ENCODE measurements around the gene JUNB. TPM values are rescaled to one million over a fixed set of nuclear protein-coding genes. Genes with fewer than 3 reads are reported as not detected.

JUNB gene
- total and polyA plus RNA-seq, 2 of the 13 experiments (the other 11 are each of a cell fraction or from before 2014, with no cell fraction given), result 7.7 to 8.2 TPM

DNA sequence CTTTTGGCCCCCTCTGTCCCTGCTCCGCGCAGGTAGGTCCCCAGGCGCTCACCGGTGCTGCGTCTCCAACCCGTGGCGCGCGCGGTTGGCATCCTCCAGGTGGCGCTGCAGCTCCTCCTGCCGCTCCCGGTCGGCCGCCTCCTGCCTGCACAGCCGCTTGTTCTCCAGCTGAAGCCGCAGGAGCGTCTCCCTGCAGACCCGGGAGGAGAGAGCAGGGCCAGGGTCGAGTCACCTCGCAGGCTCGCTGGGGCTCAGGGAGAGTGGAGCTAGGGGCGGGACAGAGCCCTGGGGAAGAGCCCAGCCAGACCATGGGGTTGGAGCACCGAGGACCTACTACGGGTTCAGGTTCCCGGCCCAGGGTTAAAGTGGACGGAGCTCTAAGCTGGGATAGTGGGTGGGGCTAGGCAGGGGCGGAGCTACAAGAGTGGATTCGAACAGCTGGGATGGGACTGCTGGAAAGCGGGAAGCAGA, 25.2 kb upstream of the JUNB start (continued):
- no peak; the same call in 1 of the 2 replicates for TF ChIP-seq ZNF609 (CRISPR knock-in tag; IDR thresholded peaks at IDR 0.05; ENCODE audit: borderline replicate concordance)
- no peak for TF ChIP-seq NFATC3 (CRISPR knock-in tag; IDR thresholded peaks at IDR 0.05)
- TF ChIP-seq SRSF9 (IDR thresholded peaks at IDR 0.05; ENCODE audit: borderline replicate concordance, insufficient read depth, low read depth, low read length, poor library complexity, severe bottlenecking), result no peak
- no peak for TF ChIP-seq FOXK2 (IDR thresholded peaks at IDR 0.05)
- TF ChIP-seq ZNF3 (CRISPR knock-in tag; IDR thresholded peaks at IDR 0.05), result no peak
- TF ChIP-seq HMG20A (CRISPR knock-in tag; IDR thresholded peaks at IDR 0.05; ENCODE audit: borderline replicate concordance), result no peak
- TF ChIP-seq ZFP37 (CRISPR knock-in tag; IDR thresholded peaks at IDR 0.05; ENCODE audit: borderline replicate concordance), result no peak
- TF ChIP-seq ZSCAN22 (CRISPR knock-in tag; IDR thresholded peaks at IDR 0.05), result no peak
- peak; percentile 45; the same call in 1 of the 2 replicates for TF ChIP-seq POLR2G (IDR thresholded peaks at IDR 0.05; ENCODE audit: low read depth, low read length)
- TF ChIP-seq CREB1 (IDR thresholded peaks at IDR 0.05), result no peak
- no peak for TF ChIP-seq CREB1 (CRISPR knock-in tag; IDR thresholded peaks at IDR 0.05)
- TF ChIP-seq ATF3 (CRISPR knock-in tag; IDR thresholded peaks at IDR 0.05), result no peak
- TF ChIP-seq ATRX (CRISPR knock-in tag; IDR thresholded peaks at IDR 0.05; ENCODE audit: borderline replicate concordance), result no peak
- no peak for TF ChIP-seq FOXK1 (CRISPR knock-in tag; IDR thresholded peaks at IDR 0.05; ENCODE audit: borderline replicate concordance, low read depth)
- TF ChIP-seq, protein P1, sequence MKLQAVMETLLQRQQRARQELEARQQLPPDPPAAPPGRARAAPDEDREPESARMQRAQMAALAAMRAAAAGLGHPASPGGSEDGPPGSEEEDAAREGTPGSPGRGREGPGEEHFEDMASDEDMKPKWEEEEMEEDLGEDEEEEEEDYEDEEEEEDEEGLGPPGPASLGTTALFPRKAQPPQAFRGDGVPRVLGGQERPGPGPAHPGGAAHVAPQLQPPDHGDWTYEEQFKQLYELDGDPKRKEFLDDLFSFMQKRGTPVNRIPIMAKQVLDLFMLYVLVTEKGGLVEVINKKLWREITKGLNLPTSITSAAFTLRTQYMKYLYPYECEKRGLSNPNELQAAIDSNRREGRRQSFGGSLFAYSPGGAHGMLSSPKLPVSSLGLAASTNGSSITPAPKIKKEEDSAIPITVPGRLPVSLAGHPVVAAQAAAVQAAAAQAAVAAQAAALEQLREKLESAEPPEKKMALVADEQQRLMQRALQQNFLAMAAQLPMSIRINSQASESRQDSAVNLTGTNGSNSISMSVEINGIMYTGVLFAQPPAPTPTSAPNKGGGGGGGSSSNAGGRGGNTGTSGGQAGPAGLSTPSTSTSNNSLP (IDR thresholded peaks at IDR 0.05; ENCODE audit: low read depth, low read length), result no peak
- no peak; the same call in 1 of the 2 replicates for TF ChIP-seq ARHGAP35 (CRISPR knock-in tag; IDR thresholded peaks at IDR 0.05; ENCODE audit: borderline replicate concordance)
- TF ChIP-seq, protein P2, sequence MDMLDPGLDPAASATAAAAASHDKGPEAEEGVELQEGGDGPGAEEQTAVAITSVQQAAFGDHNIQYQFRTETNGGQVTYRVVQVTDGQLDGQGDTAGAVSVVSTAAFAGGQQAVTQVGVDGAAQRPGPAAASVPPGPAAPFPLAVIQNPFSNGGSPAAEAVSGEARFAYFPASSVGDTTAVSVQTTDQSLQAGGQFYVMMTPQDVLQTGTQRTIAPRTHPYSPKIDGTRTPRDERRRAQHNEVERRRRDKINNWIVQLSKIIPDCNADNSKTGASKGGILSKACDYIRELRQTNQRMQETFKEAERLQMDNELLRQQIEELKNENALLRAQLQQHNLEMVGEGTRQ (IDR thresholded peaks at IDR 0.05; ENCODE audit: low read depth, low read length), result no peak
- TF ChIP-seq, protein P2 (CRISPR knock-in tag; IDR thresholded peaks at IDR 0.05; ENCODE audit: borderline replicate concordance), result no peak
- no peak for TF ChIP-seq GZF1 (CRISPR knock-in tag; IDR thresholded peaks at IDR 0.05)
- TF ChIP-seq, protein P3, sequence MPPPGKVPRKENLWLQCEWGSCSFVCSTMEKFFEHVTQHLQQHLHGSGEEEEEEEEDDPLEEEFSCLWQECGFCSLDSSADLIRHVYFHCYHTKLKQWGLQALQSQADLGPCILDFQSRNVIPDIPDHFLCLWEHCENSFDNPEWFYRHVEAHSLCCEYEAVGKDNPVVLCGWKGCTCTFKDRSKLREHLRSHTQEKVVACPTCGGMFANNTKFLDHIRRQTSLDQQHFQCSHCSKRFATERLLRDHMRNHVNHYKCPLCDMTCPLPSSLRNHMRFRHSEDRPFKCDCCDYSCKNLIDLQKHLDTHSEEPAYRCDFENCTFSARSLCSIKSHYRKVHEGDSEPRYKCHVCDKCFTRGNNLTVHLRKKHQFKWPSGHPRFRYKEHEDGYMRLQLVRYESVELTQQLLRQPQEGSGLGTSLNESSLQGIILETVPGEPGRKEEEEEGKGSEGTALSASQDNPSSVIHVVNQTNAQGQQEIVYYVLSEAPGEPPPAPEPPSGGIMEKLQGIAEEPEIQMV (CRISPR knock-in tag; IDR thresholded peaks at IDR 0.05; ENCODE audit: low read depth), result no peak
- TF ChIP-seq ZNF143 (CRISPR knock-in tag; IDR thresholded peaks at IDR 0.05), result no peak

Data from HepG2 (cell line).